HG02610 (cell line): ENCODE results near the gene TRIM74.
"Not testable (repeated sequence)": the region's sequence is repeated elsewhere in the genome, so short reads cannot be mapped to it uniquely, and the experiment has no call there.

ENCODE experiments used
- ATAC-seq: cut with Tn5 transposase; IDR thresholded peaks from one replicate; pipeline ENCODE4 v1.9.1; 2021; ENCODE audit warnings: mild to moderate bottlenecking, moderate library complexity; ENCODE audit not compliant: unreplicated experiment

The TRIM74 gene

GRCh38 chr7:72913750-72914149 lies 55.5 kb downstream of the TRIM74 start:
- ATAC-seq: not testable (repeated sequence)

GRCh38 chr7:72911395-72911794 lies 57.9 kb downstream of the TRIM74 start:
- ATAC-seq: not testable (repeated sequence)
